Ammon's horn (tissue), 1 donor: Measurements from ENCODE around the gene MED13L.

Experiments
- DNase-seq: peaks from one replicate; pipeline ENCODE4 v3.0.0-alpha.2; 2016; ENCODE audit warnings: low spot score

Gene MED13L

DNA sequence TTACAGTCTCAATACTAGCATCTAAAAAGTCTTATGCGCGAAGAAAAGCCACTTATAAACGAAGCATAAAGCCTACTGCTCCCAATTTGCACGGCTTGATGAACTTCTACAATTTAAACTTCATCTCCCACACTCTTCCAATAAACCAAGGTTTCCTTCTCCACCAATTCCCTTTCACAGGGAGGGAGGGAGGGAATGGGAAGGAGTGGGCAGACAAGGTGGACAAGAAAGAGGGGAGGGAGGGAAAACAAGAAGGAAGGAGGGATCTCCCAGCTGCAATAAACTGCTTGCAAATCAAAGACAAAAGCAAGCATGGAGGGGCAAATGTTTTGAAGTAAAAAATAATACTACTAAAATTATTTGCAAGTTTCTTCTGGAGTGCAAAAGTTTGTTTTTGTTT is 64.5 kb downstream of the MED13L start:
- no peak for DNase-seq

DNA sequence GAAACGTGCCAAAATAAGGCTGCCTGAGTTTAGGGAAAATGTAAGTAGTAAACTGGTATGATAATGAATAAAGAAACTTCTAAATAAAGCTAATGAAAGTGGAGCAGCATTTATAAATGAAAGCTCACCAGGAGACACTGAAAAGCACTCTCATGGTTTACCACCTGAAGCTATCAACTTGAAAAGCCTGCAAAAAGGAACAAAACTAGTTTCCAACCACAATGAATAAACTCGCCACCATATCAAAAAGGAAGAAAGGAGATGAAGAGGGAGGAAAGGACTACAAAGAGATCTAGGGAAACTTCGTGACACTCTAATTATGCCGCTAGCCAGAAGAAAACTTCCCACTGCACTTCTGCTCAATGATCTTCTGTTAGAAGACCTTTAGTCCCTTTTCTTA is 66.7 kb downstream of the MED13L start:
- DNase-seq: no peak

DNA sequence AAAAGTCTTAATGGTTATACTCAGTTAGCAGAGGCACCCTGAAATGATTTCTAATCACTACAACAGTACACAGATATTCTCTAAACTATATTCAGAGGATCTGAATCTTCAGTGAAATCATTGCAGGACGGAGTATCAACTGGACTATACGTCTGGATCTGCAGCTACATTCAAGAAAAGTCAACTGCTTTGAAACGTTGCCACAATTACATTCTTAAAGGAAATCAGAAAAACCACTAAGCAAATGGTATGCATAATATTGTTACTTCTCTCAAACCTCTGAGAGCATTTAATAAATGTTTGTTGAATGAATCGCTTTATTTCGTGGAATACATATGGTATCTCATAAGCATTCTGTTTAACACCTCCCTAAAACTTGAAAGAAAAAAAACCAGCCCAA is 67.4 kb downstream of the MED13L start:
- DNase-seq: no peak

DNA sequence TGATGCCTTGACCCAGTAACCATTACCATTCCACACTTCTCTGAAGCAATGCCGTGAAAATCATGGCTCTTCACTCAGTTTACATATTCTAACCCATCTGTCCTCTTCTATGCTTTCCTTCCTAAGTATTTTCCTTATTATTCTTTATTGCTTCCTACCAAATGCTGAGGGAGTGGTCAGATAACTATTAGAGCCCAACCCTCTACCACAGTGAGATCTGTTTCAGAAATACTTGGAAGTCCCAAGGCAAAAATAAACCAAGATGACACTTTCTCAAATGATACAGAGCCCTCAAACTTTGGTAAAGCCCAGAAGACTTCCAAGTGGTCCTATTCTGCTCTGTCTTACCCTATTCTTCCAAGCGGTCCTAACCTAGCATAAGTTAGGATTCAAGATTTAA is 68.0 kb downstream of the MED13L start:
- no peak for DNase-seq

DNA sequence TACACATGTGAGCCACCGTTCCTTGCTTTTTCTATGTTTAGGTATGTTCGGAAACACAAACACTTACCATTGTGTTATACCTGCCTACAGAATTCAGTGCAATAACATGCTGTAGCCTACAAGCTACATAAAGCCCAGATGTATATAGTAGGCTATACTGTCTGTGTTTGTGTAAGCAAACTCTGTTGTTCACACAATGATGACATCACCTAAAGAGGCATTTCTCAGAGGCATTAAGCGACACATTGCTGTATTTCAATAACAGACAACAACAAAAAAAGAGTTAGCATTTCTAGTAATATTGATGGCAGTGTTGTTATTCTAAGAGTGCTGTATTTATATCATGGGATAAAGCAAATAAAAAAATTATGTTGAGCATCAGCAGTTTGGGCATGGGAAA is 70.2 kb downstream of the MED13L start:
- DNase-seq: no peak

DNA sequence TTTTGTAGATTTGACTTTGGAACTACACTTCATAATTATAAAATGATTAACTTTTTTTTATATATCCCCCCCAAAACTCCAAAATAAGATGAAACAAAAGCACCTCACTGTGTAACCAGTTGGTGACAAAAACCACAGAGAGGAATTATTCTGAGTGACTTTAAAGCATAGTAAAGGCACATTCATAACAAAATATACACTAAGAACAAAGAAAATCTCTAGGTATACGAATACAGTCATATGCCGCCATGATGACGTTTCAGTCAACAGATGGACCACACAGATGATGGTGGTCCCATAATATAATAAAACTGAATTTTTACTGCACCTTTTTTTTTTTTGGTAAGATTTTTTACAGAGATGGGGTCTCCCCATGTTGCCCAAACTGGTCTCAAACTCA is 70.7 kb downstream of the MED13L start:
- no peak for DNase-seq

DNA sequence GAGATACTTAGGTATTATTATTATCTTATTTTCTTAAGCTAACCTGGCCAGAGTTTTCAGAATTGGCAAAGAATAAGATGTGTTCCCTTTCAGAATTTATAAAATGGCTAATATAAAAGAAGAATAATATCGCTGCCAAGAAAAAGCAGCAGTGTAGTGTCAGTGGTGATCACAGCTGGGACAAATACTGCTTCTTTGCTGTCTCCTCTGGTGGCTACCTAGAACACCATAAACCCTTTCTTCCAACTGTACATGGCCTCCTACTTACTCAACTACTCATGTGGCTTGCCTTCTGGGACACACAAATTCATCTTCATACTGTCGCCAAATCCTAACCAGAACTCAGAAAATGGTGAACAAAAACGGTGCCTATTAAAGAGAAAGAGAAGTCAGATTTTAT is 72.7 kb downstream of the MED13L start:
- no peak for DNase-seq

DNA sequence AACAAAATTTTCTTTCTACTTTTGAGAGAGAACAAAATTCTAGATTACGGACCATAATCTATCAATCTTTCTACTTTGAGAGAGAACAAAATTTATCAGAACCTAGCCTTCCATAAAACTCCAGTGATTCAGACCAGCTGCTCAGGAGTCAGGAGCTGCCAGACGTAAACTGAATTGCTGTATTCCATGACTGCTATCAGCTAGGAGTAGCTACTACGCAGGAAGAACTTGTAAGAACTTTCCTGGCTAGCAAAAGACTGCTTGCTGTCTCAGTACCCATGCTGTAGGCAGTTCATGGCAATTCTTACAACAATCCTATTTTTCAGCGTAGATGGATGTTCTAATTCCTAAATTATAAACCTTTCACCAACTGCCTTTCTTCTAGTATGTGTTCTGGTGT is 73.3 kb downstream of the MED13L start:
- no peak for DNase-seq

DNA sequence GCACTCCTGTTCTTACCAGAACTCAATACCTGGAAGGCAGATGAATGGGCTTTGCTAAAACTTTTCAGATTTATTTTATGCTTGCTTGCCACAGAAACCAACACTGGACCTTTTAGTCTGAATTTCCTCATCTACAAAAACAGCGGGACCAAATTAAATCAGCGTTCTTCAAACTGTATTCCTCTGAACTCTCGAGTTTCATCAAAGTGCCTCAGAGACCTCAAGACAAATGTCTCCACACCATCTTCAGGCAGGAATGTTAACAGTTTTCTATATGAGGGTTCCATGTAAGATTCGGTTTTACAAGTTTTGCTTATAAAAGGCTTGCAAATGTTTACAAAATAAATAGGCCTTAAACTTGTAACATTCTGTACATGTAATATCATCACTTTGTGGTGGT is 74.6 kb downstream of the MED13L start:
- no peak for DNase-seq

DNA sequence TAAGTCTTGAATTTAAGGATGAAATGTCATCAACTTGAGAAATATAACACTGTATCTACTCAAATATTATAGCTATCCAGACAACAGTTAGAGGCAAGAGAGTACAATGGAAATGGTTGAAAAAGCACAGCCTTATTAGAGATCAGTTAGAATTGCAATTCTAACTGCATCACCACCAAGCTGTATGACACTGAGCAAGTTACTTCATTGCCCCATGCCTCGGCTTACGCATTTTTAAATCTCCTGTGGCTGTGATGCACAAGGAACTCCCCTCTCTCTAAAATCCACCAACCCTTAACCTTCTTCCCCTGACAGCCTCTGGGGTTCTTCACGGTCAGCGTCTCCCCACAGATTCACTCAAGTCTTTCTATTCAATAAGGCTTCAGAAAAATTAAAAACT is 75.1 kb downstream of the MED13L start:
- peak; percentile 14 for DNase-seq

DNA sequence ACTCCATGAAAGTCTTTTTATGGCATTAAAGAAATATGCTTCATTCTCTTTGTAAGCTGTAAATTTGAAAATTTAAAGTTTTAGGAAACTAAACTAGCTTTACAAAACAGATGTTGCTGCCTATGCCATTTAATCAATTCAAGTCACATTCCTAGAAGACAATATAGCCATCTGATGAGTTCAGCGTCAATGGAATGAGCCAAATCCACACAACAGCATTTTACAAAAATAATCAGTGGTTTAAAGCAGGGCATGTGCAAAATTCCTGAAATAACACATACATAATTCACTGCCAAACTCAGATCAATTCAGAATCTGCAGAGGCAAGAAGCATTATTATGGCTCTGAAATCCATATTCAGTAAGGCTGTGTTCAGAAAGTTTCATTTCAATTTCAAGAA is 75.6 kb downstream of the MED13L start:
- peak; percentile 29 for DNase-seq

DNA sequence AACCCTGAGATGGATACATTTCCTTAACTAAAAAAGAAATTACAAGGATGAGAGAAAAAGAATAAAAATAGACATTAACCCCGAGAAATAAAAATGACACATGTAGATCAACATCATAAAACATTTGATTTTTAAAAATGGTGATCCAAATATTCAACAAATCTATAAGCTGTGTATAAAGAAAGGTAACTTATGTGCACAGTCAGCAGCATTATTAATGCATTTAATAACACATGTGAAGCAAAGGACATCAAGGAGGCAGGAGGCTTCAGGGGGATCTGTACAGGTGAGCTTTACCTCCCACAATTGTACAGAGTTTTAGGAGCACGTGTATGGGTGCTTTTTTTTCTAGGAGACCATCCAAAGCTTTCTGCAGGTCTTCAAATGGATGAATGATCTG is 76.1 kb downstream of the MED13L start:
- DNase-seq: no peak

DNA sequence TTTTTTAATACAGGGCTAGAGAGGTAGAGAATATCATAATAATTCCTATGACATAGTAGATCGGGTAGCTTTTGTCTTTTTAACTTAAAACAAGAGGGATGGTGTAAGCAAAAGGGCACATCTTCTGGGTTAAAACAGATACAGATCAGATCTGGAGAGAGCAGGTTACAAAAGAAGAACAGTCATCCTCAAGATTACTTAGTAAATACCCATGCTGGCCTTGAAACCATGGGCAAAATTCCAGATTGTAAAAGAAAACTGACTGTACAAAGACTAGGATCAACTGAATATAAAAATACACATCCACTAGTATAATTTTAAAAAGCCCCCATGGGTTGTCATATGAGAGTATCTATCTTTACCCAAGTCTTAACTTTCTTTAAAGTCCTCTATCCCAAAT is 76.7 kb downstream of the MED13L start:
- DNase-seq: no peak

DNA sequence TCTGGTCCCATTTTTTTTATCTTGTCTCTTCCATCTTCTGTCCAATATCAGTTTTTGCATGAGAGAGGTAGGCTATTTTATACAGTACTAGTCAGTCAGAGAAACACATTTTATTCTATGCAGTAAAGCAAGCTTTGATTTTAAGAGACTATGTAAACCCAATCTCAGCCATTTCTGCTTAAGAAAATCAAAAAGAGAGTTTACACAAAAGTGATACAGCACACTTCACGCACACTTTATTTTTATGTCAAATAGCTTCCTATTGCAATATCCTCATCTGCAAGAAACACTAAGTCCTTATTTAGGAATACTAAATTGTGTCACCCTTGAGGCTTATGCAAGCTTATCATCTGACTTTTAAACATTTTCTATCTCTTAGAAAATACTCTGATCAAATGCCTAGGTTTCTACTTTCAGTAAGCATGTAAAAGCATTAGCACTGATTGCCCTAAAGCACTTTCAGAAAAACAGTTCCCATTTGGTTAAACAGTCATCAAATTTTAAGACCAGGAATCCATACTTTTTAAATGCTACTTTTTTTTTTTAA is 78.3 kb downstream of the MED13L start:
- no peak for DNase-seq

DNA sequence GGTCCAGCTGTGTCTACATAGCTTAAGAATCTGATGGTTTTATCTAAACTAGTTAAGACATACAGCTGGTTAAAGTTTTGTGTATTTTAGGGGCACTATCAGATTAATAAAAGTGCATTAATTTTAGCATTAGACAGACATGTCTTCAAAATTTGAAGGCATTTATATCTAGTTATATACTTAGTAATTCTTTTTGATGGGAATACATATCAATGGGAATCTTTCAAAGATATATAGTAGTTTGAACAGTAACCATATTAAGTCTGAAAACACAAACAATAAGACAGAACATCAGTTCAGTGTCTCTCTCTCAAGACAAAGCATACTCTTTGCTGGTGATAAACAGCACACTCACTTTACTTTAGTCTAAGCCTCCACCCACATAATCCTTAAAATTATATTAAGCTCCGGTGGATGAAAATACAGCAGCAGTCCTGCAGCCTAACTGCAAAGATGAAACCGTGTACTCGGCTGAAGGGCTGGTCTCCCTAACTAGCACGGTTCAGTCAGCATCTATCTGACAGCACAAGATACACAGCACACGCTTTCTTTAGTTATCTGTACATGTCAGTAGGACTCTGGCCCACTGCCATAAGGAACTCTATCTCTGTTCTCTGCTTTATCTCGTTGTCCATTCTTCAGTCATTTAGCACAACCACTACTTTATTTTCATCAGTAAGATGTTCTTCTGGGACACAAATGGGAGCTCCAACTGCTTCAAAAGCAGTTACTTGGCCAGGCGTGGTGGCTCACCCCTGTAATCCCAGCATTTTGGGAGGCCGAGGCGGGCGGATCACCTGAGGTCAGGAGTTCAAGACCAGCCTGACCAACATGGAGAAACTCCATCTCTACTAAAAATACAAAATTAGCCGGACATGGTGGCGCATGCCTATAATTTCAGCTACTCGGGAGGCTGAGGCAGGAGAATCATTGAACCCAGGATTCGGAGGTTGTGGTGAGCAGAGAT is 80.5 kb downstream of the MED13L start:
- no peak for DNase-seq

DNA sequence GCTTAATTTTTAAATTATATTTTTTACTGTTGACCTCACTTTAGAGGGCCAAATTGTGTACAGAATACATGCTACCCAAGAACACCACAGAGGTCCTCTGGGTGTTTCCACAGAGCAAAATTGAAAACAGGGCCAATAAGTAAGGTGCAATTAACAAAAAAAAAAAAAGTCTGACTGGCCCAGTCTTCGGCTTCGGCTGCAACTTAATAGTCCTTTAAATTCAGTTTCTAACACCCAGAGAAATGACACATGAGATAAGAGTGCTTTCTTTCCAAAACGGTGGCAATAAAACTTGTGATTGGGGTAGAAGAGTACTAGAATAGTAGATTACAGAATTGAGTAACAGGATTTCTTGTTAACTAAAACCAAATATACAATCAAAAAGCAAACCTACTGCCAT is 81.3 kb downstream of the MED13L start:
- no peak for DNase-seq

DNA sequence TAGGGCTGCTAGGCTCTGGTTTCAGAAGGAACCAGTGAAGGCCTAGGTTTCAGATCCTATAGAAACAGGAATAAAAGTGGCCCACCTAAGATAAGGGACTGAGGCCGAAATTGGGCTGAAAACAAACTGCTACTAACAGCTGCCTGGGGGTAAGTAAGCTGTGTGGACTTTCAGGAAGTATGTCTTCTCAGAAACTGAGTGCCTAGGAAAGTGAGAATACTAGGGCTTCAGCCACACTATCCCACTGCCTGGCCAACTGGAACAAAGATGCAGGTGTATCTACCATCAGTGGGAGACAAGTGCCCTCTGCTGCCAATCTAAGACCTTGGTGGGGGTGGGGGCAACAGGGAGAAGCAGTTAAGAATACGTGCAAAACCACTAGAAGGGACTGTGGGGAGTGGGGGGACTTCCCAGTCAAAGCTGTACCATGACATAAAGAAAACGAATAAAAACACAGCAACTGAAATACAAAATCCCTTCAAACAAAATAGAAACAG is 82.5 kb downstream of the MED13L start:
- DNase-seq: no peak

DNA sequence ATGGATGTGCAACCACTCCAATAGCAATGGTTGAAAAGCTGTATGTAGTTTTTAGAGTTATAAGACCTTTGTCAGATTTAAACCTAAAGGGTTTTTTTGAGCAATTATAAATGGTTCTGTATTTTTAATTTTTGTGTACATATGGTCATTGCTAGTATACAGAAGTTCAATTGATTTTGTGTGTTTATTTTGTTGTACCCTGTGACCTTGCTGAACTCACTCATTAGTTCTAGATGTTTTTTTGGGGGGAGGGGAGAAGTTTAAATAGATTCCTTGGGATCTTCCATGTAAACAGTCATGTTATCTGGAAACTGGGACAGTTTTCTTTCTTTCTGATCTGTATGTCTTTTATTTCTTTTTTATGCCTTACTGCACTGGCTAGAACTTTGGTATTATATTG is 87.8 kb downstream of the MED13L start:
- no peak for DNase-seq

DNA sequence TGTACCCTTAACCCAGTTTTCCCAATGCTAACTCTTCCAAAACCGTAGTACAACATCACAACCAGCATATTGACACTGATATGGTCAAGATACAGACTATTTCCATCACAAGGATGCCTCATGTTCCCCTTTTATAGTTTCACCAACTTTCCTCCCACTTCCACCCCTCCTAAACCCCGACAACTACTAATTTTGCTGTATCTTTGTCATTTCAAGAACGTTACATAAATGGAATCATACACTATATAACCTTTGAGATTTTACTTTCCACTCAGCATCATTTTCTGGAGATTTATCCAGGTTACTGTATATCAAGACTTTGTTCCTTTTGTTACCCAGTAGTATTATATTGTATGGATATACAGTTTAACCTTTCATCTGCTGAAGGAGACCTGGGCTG is 88.9 kb downstream of the MED13L start:
- no peak for DNase-seq

DNA sequence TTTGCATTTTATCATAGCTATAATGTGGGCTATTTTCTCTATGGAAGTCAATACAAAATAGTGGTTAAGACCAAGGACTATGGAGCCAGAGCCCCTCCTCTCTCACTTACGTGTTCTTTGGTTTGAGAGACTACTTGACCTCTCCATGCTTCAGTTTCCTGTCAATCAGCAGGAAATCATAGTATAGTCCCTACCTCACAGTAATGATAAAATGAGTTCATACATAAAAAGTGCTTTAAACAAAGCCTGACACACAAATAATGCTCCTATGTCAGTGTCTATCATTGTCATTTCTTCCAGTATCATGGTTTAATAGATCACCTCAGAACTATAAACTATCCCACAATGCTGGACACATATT is 90.4 kb downstream of the MED13L start:
- DNase-seq: no peak

DNA sequence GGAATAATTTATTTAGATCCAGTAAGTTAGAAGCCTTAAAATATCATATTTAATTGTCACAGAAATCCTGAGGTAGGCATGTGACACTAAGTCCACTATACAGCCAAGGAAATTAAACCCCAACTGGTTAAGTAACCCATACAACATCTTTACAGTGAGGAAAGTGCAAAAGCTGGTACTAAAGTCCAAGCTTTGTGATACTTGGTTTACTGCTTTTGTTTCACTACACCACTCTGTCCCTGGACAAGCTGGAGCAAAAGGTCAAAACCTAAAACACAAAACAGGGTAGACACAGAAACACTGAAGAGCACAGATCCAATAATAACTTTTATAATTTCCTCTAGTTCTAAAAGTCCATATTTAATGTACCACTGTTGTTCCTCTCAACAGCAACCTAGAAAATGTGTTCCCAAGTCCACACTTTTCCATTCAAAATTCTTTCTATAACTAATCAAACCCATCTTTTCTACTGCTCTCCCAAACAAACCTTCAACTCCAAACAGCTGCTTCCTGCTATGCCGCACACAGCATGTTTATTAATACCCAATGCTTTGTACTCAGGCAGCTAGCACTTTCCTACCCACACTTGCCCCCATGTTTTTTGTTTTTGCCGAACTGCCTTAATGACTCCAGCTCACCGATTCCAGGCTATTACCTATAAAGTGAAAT is 90.9 kb downstream of the MED13L start:
- DNase-seq: peak; percentile 13

DNA sequence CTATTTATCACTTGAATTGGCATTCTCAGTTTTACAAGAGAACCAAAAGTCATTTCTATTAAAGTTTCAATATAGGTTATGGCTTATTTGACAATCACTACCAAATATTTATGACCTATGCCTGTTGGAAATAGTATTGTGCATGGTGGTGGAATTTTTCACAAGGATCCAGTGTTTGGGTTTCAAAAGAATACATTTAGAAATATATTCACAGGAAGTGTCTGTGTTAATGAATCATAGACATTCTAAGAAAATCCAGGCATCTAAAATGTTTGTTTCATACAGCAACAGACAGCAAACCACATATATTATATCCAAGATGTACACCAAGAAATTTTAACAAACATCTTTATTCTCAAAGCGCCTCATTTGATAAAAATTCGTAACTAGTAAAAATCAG is 92.7 kb downstream of the MED13L start:
- DNase-seq: no peak

DNA sequence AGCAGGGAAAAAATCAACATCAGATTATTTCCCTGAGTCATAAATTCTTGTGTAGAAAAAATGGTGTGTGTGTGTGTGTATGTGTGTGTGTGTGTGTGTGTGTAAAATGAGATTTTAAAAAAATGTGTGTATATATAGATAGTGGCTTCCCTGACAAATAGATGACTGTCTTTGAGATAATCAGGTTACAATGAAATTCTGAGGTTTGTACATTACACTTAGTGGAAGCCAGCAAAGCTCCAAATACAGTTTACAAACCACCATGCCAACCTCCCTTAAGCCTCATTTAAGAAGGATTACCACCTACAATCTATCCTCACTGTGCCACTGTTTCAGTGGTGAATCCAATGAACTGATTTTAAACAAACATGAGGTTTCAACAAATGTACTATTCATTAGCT is 93.8 kb downstream of the MED13L start:
- DNase-seq: no peak
